CD4-positive, alpha-beta T cell (primary cell): ENCODE results near the gene ADAMTS3. TPM values are rescaled to one million over a fixed set of nuclear protein-coding genes. Genes with fewer than 3 reads are reported as not detected.

Experiments
- ATAC-seq: fragments of 200-7000 bp; cut with Tn5 transposase; one replicate; pipeline ENCODE4 v1.10.0; 2022; ENCODE audit warnings: mild to moderate bottlenecking; ENCODE audit not compliant: poor library complexity
- CTCF ChIA-PET: fragments of 350-600 bp; sonication (Branson Sonifier 250); formaldehyde crosslinking; loops from one replicate; lab custom pipeline; 2021; ENCODE audit warnings: antibody characterized with exemption, inconsistent platforms; lab: Charles Lee
- POLR2A ChIA-PET: fragments of 350-600 bp; sonication (Branson Sonifier 250); formaldehyde crosslinking; loops from one replicate; lab custom pipeline; 2021; ENCODE audit warnings: antibody characterized with exemption, inconsistent platforms; lab: Charles Lee
- DNase-seq, 14 experiments: peaks; one replicate each; pipeline ENCODE4 v3.0.0-alpha.2; 2013 to 2020; ENCODE audit warnings: mixed read lengths in 2 of 14
- H3K27ac ChIP-seq, 2 donors: one replicate each; pipeline versions ENCODE4 v1.5.1 to v1.7.0; 2013; ENCODE audit warnings: low read length in 2 of 2, low read depth in 1 of 2, mild to moderate bottlenecking in 1 of 2
- H3K27me3 ChIP-seq, 2 experiments: 1 replicate in 1 of 2; 2 replicates in 1 of 2; pipeline versions ENCODE4 v1.6.1 to v1.7.0; 2013; ENCODE audit warnings: low read length in 2 of 2, control low read depth in 1 of 2, mild to moderate bottlenecking in 1 of 2, moderate library complexity in 1 of 2; ENCODE audit not compliant: insufficient read depth in 2 of 2, control insufficient read depth in 1 of 2
- H3K36me3 ChIP-seq: one replicate; pipeline ENCODE4 v1.6.1; 2013; ENCODE audit warnings: low read length, control low read depth; ENCODE audit not compliant: insufficient read depth
- H3K4me1 ChIP-seq: one replicate; pipeline ENCODE4 v1.6.1; 2013; ENCODE audit warnings: low read length, control low read depth; ENCODE audit not compliant: insufficient read depth
- H3K4me3 ChIP-seq: one replicate; pipeline ENCODE4 v1.5.1; 2013; ENCODE audit warnings: mild to moderate bottlenecking, low read length, moderate library complexity
- H3K9me3 ChIP-seq, 2 experiments: 1 replicate in 1 of 2; 2 replicates in 1 of 2; pipeline versions ENCODE4 v1.6.1 to v1.7.0; 2013; ENCODE audit warnings: low read length in 2 of 2, mild to moderate bottlenecking in 2 of 2, control low read depth in 1 of 2, moderate library complexity in 1 of 2; ENCODE audit not compliant: control insufficient read depth in 1 of 2, insufficient read depth in 1 of 2
- H3K27ac Mint-ChIP-seq: one replicate; pipeline ENCODE4 v1.8.0; 2020; ENCODE audit warnings: mixed read lengths
- H3K27me3 Mint-ChIP-seq: one replicate; pipeline ENCODE4 v1.8.0; 2021; ENCODE audit warnings: mixed read lengths
- H3K36me3 Mint-ChIP-seq: one replicate; pipeline ENCODE4 v1.8.0; 2021; ENCODE audit warnings: low read depth, mixed read lengths
- H3K4me1 Mint-ChIP-seq: one replicate; pipeline ENCODE4 v1.8.0; 2021; ENCODE audit warnings: low read depth, mixed read lengths
- H3K4me3 Mint-ChIP-seq: one replicate; pipeline ENCODE4 v1.8.0; 2020; ENCODE audit warnings: mild to moderate bottlenecking, mixed read lengths
- H3K9me3 Mint-ChIP-seq: one replicate; pipeline ENCODE4 v1.8.0; 2020; ENCODE audit warnings: mixed read lengths
- intact Hi-C, 2 experiments: fragments of 100-400 bp; cut with DNase I in 1 of 2; cut with micrococcal nuclease in 1 of 2; formaldehyde crosslinking; loops; one replicate each; pipeline versions ENCODE4 v1.15.1 to v1.9.0; 2023 to 2025; cut with DNase I, micrococcal nuclease
- total RNA-seq, 174 experiments: library from RNA in 2 of 174; stranded (reverse) in 2 of 174; gene quantifications; one replicate each; pipeline ENCODE4 v1.2.3 and lab custom pipeline; 2021 to 2026
- TF ChIP-seq, protein P1 (sequence below): fragments of 200-600 bp; IDR thresholded peaks from one replicate; pipeline ENCODE4 v1.8.0; 2022; ENCODE audit warnings: antibody characterized with exemption, mild to moderate bottlenecking

Gene ADAMTS3
- total RNA-seq, 2 experiments from 2014 or later: not detected

DNA sequence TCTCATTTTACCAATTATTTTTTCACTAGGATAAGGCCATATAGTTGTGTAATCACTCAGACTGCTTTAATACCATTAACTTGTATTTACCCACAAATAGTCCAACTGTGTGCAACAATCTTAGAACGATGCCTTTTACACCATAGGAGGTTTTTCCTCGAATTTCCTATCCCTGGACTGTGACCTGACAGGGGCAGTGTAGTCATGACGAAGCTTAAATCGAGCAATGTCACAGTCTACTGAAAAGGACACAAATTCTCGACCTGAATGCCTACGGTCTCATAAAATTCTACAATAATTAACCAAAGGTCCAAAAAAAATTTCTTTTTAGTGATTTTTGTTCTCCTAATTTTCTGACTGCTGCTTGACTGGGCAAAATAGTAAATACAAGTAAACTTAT, 208.9 kb downstream of the ADAMTS3 start:
- Histone ChIP-seq H3K9me3 (no peaks in the 10 kb centered on the region), H3K4me3 (no peak overlapping the region), H3K27me3 (no peaks in the 10 kb centered on the region), H3K4me1 (no peaks in the 10 kb centered on the region), H3K27ac (no peak overlapping the region), H3K36me3 (no peaks in the 10 kb centered on the region)
- Mint-ChIP-seq H3K27ac (no peak overlapping the region), H3K4me3 (no peak overlapping the region), H3K4me1 (no peaks in the 10 kb centered on the region), H3K9me3 (no peaks in the 10 kb centered on the region), H3K27me3 (no peaks in the 10 kb centered on the region), H3K36me3 (no peaks in the 10 kb centered on the region)
- POLR2A ChIA-PET: no interaction called here
- TF ChIP-seq, protein P1, sequence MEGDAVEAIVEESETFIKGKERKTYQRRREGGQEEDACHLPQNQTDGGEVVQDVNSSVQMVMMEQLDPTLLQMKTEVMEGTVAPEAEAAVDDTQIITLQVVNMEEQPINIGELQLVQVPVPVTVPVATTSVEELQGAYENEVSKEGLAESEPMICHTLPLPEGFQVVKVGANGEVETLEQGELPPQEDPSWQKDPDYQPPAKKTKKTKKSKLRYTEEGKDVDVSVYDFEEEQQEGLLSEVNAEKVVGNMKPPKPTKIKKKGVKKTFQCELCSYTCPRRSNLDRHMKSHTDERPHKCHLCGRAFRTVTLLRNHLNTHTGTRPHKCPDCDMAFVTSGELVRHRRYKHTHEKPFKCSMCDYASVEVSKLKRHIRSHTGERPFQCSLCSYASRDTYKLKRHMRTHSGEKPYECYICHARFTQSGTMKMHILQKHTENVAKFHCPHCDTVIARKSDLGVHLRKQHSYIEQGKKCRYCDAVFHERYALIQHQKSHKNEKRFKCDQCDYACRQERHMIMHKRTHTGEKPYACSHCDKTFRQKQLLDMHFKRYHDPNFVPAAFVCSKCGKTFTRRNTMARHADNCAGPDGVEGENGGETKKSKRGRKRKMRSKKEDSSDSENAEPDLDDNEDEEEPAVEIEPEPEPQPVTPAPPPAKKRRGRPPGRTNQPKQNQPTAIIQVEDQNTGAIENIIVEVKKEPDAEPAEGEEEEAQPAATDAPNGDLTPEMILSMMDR: no peak
- intact Hi-C loops: no loop called here
- no peak for ATAC-seq
- DNase-seq: no peak
- CTCF ChIA-PET: no interaction called here

DNA sequence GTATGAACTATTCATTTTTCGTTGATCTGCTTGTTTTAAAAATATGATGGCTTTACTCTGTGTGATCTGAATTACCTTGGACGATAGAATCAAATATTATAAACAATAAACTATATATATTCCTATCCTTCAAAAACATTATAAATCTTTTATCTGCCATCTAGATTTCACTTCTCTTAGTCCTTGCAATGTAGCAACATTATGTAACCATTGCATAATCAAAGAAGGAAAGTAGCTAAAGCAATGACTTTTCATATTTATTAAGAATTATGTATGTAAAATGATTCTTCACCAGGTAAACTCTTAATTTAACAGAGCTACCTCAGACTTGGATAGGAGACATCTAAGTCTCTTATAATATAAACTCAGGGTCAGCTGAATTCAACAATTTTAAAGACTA, 210.5 kb downstream of the ADAMTS3 start:
- POLR2A ChIA-PET: no interaction called here
- H3K4me1 Mint-ChIP-seq: no peaks in the 10 kb centered on the region
- Histone ChIP-seq H3K27me3 (no peaks in the 10 kb centered on the region), H3K4me1 (no peaks in the 10 kb centered on the region), H3K9me3 (no peaks in the 10 kb centered on the region), H3K4me3 (no peak overlapping the region), H3K27ac (no peak overlapping the region), H3K36me3 (no peaks in the 10 kb centered on the region)
- TF ChIP-seq, protein P1: no peak
- intact Hi-C loops: no loop called here
- no peak for DNase-seq
- H3K4me3 Mint-ChIP-seq: no peak overlapping the region
- H3K27me3 Mint-ChIP-seq: no peaks in the 10 kb centered on the region
- H3K36me3 Mint-ChIP-seq: no peaks in the 10 kb centered on the region
- no peak overlapping the region for H3K27ac Mint-ChIP-seq
- no peak for ATAC-seq
- no peaks in the 10 kb centered on the region for H3K9me3 Mint-ChIP-seq
- CTCF ChIA-PET: no interaction called here

DNA sequence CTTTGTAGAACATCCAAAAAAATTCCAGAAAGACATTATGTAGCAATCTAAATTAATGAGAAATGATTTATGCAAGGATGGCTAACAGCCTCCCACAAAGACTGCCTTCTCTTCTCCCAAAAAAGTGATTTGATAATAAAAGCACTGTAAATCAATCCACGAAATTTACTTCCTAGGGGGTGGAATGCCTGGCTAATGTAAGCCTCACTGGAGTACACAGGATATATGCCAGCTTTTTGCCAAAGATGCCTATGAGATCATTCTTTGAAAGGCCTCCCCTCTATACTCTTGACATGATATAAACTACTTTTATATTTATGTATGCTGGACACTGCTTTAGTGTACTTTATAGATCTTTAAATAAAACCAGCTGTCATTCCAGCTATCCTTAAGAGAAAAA, 211.1 kb downstream of the ADAMTS3 start:
- ChIA-PET POLR2A (no interaction called here), CTCF (no interaction called here)
- Mint-ChIP-seq H3K9me3 (no peaks in the 10 kb centered on the region), H3K4me3 (no peak overlapping the region), H3K27me3 (no peaks in the 10 kb centered on the region), H3K4me1 (no peaks in the 10 kb centered on the region), H3K27ac (no peak overlapping the region), H3K36me3 (no peaks in the 10 kb centered on the region)
- H3K27ac ChIP-seq: no peak overlapping the region
- no peaks in the 10 kb centered on the region for H3K4me1 ChIP-seq
- H3K9me3 ChIP-seq: no peaks in the 10 kb centered on the region
- TF ChIP-seq, protein P1: no peak
- H3K27me3 ChIP-seq: no peaks in the 10 kb centered on the region
- no peak for DNase-seq
- no peaks in the 10 kb centered on the region for H3K36me3 ChIP-seq
- intact Hi-C loops: no loop called here
- no peak overlapping the region for H3K4me3 ChIP-seq
- ATAC-seq: no peak
